Activated CD4-positive, alpha-beta memory T cell treated with anti-CD3 and anti-CD28 coated beads, Interleukin-2, amount 10 ng/mL, durations not matched to agents 7 days and 5 days (primary cell): Measurements from ENCODE around the gene GFRA1. TPM values are rescaled to one million over a fixed set of nuclear protein-coding genes. Genes with fewer than 3 reads are reported as not detected.

ENCODE experiments used
- CTCF ChIA-PET: fragments of 350-600 bp; sonication (Branson Sonifier 250); formaldehyde crosslinking; loops from one replicate; lab custom pipeline; 2021; ENCODE audit warnings: antibody characterized with exemption, inconsistent platforms; lab: Charles Lee
- POLR2A ChIA-PET: fragments of 350-600 bp; sonication (Branson Sonifier 250); formaldehyde crosslinking; loops from one replicate; lab custom pipeline; 2021; ENCODE audit warnings: antibody characterized with exemption; lab: Charles Lee
- DNase-seq: peaks from one replicate; pipeline ENCODE4 v3.0.0-alpha.2; 2020
- H3K27ac Mint-ChIP-seq: one replicate; pipeline ENCODE4 v1.8.0; 2021; ENCODE audit warnings: mild to moderate bottlenecking, mixed read lengths
- H3K27me3 Mint-ChIP-seq: one replicate; pipeline ENCODE4 v1.8.0; 2021; ENCODE audit warnings: mixed read lengths
- H3K36me3 Mint-ChIP-seq: one replicate; pipeline ENCODE4 v1.8.0; 2021; ENCODE audit warnings: low read depth, mixed read lengths
- H3K4me1 Mint-ChIP-seq: one replicate; pipeline ENCODE4 v1.8.0; 2021; ENCODE audit warnings: mixed read lengths
- H3K4me3 Mint-ChIP-seq: one replicate; pipeline ENCODE4 v1.8.0; 2021; ENCODE audit warnings: mild to moderate bottlenecking, mixed read lengths
- H3K9me3 Mint-ChIP-seq: one replicate; pipeline ENCODE4 v1.8.0; 2021; ENCODE audit warnings: mixed read lengths
- total RNA-seq, 2 experiments: library from RNA; stranded (reverse); gene quantifications; one replicate each; pipeline ENCODE4 v1.2.3, GENCODE V29; 2021

Gene GFRA1
- not detected for total RNA-seq

GRCh38 chr10:116272440-116273283 is at the start of gene GFRA1:
GFRA1 (minus strand) TSS chr10:116273206; CDS start chr10:116272029, 1,177 bp downstream.
- Mint-ChIP-seq H3K27ac (no peak within 1 kb of the TSS), H3K36me3 (peaks cover 5% of the 10 kb centered on the region)

DNA sequence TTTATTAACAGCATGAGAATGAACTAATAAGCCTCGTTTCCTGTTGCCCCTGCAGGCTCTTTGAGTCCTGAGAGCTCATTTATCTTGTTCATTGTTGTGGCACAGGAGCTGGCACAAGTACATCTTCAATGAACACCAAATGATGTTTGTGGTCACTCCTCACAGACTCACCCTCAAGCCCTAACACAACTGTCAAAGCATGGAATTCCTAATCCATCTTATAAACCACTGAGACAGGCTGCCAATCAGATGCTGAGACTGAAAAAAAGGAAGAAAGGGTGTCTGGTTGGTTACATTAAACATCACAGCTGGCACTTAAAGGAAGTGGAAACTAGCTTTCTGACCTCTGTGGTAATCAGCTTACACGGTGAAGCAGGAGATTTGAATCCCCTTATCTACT is 43.5 kb upstream of the GFRA1 start:
- no peak overlapping the region for H3K4me3 Mint-ChIP-seq
- ChIA-PET CTCF (no interaction called here), POLR2A (no interaction called here)
- H3K36me3 Mint-ChIP-seq: no peaks in the 10 kb centered on the region
- H3K27ac Mint-ChIP-seq: no peak overlapping the region
- no peaks in the 10 kb centered on the region for H3K4me1 Mint-ChIP-seq
- no peak for DNase-seq
- H3K9me3 Mint-ChIP-seq: no peaks in the 10 kb centered on the region
- H3K27me3 Mint-ChIP-seq: no peaks in the 10 kb centered on the region

More at GRCh38 chr10:116272440-116273283, at the start of gene GFRA1:
- peaks cover 7% of the 10 kb centered on the region for H3K4me1 Mint-ChIP-seq
- POLR2A ChIA-PET: interaction anchor here (0.6 kb wide), 1 partner anchor 9 kb away, joined by 3 read pairs; no protein-coding TSS in a partner anchor
- H3K9me3 Mint-ChIP-seq: no peaks in the 10 kb centered on the region
- peak within 1 kb of the TSS; percentile 9 for H3K4me3 Mint-ChIP-seq
- CTCF ChIA-PET: no interaction called here
- peaks cover 62% of the 10 kb centered on the region for H3K27me3 Mint-ChIP-seq
- no peak for DNase-seq

- no peaks in the 10 kb centered on the region for H3K27me3 Mint-ChIP-seq
- no peak overlapping the region for H3K27ac Mint-ChIP-seq
- DNase-seq: no peak
- H3K4me1 Mint-ChIP-seq: no peaks in the 10 kb centered on the region
- H3K9me3 Mint-ChIP-seq: no peaks in the 10 kb centered on the region
- POLR2A ChIA-PET: no interaction called here
- CTCF ChIA-PET: no interaction called here
- H3K4me3 Mint-ChIP-seq: no peak overlapping the region
- H3K36me3 Mint-ChIP-seq: no peaks in the 10 kb centered on the region
Measured at GRCh38 chr10:116312548-116312947, 39.5 kb upstream of the GFRA1 start.

DNA sequence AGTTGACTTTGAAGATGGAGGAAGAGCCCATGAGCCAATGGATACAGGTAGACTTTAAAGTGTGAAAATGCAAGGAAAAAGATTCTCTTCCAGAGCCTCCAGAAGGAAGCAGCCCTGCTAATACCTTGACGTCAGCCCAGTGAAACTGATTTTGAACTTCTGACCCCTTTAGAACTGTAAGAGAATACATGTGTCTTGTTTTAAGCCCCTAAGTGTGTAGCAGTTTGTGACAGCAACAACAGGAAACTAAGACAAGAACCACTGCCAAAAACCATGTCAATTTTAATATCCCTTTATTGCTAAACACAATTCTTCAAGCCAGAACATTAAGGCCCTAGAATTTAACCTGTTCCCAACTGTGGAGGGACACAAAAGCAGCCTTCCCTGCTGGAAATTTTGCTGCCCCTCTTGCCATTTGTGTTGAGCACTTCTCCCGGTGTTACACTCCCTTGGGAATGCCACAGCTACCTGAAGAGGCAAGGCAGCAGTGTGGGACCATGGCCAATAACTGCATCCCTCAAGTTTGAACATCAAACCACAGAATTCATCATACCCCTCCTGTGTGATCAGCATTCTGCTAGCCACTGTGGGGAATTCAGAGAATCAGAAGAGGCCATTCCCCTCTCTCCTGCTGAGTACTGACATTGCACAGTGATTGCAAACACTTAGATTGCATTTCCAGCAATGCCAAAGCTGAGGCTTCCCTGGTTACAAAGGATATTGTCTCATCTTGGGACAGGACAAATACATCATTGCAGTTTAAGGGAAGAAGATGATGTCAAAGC is 38.9 kb upstream of the GFRA1 start:
- H3K27me3 Mint-ChIP-seq: no peaks in the 10 kb centered on the region
- DNase-seq: no peak
- no peaks in the 10 kb centered on the region for H3K9me3 Mint-ChIP-seq
- CTCF ChIA-PET: no interaction called here
- POLR2A ChIA-PET: no interaction called here
- no peaks in the 10 kb centered on the region for H3K4me1 Mint-ChIP-seq
- H3K36me3 Mint-ChIP-seq: no peaks in the 10 kb centered on the region
- no peak overlapping the region for H3K27ac Mint-ChIP-seq
- no peak overlapping the region for H3K4me3 Mint-ChIP-seq

DNA sequence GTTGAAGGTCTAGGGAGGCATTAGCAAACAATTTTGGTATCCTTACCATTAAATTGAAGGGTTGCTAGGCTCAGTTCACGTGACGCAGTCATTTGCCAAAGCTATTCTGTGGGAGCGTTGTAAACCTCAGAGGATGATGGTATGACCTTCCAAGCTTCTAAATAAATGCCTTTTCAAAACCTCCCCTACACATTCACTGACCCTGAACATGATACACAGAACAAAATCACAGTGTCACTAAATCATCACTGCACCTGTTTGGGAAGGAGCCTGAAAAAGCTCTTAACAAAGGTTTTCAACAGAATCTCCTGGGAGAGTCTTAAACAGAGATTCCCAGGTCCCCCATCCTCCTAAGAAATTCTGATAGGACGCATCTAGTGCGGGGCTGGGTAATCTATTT is 38.0 kb upstream of the GFRA1 start:
- Mint-ChIP-seq H3K36me3 (no peaks in the 10 kb centered on the region), H3K9me3 (no peaks in the 10 kb centered on the region), H3K27me3 (no peaks in the 10 kb centered on the region), H3K27ac (no peak overlapping the region), H3K4me1 (no peaks in the 10 kb centered on the region), H3K4me3 (no peak overlapping the region)
- POLR2A ChIA-PET: no interaction called here
- CTCF ChIA-PET: no interaction called here
- no peak for DNase-seq

DNA sequence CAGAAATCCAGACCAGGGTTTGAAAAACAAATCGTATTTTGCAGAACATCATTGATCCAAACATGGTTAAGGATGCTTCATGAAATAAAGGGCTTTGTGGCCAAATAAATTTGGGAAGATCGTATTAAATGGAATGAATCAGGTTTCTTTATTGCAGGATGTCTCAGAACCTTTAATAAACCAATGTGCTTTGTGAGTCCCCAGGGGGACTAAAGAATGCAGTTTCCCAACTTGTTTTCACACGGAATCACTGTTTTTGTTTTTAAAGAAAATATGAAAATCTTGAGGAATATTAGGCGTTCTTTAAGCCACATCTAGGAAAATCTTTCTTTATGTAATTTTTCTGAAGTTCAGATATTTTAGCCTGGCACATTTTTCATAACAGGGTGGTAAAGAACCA is 34.4 kb upstream of the GFRA1 start:
- Mint-ChIP-seq H3K4me1 (no peaks in the 10 kb centered on the region), H3K9me3 (peaks cover 3% of the 10 kb centered on the region), H3K4me3 (no peak overlapping the region), H3K27ac (no peak overlapping the region), H3K27me3 (no peaks in the 10 kb centered on the region), H3K36me3 (no peaks in the 10 kb centered on the region)
- DNase-seq: no peak
- CTCF ChIA-PET: no interaction called here
- POLR2A ChIA-PET: no interaction called here

DNA sequence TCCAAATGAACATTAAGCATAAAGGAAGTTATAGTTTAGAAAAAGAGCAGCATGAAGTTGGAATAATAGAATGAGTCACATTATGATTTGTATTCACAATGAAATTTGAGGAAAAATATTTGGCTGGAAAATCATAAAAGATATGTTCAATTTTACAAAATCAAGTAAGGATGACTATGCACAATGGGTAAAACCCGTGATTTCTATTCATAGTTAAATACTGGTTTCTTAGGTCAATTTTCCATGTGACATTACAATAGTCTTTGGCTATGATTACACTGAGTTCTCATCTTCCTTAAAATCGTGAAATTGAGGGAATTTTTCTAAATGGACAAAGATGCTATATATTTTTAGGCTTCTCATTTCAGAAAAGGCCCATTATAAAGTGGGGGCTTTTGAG is 33.8 kb upstream of the GFRA1 start:
- no peak overlapping the region for H3K4me3 Mint-ChIP-seq
- CTCF ChIA-PET: no interaction called here
- H3K9me3 Mint-ChIP-seq: peaks cover 4% of the 10 kb centered on the region

GRCh38 chr10:116304923-116305322 is 31.9 kb upstream of the GFRA1 start:
- no peak overlapping the region for H3K4me3 Mint-ChIP-seq
- H3K27me3 Mint-ChIP-seq: no peaks in the 10 kb centered on the region
- ChIA-PET POLR2A (no interaction called here), CTCF (no interaction called here)
- no peak overlapping the region for H3K27ac Mint-ChIP-seq
- H3K36me3 Mint-ChIP-seq: no peaks in the 10 kb centered on the region
- H3K4me1 Mint-ChIP-seq: no peaks in the 10 kb centered on the region
- DNase-seq: no peak
- peaks cover 4% of the 10 kb centered on the region for H3K9me3 Mint-ChIP-seq

More for the DNA sequence above, 33.8 kb upstream of the GFRA1 start:
- POLR2A ChIA-PET: no interaction called here
- Mint-ChIP-seq H3K27ac (no peak overlapping the region), H3K27me3 (no peaks in the 10 kb centered on the region), H3K4me1 (no peaks in the 10 kb centered on the region), H3K36me3 (no peaks in the 10 kb centered on the region)
- no peak for DNase-seq

- POLR2A ChIA-PET: no interaction called here
- Mint-ChIP-seq H3K27ac (no peak overlapping the region), H3K4me1 (no peaks in the 10 kb centered on the region), H3K27me3 (no peaks in the 10 kb centered on the region), H3K9me3 (peaks cover 4% of the 10 kb centered on the region), H3K4me3 (no peak overlapping the region), H3K36me3 (no peaks in the 10 kb centered on the region)
- CTCF ChIA-PET: no interaction called here
- DNase-seq: no peak
Measured at GRCh38 chr10:116300542-116300941, 27.5 kb upstream of the GFRA1 start.

GRCh38 chr10:116298586-116298985 is 25.6 kb upstream of the GFRA1 start:
- Mint-ChIP-seq H3K27me3 (no peaks in the 10 kb centered on the region), H3K9me3 (peaks cover 4% of the 10 kb centered on the region)
- POLR2A ChIA-PET: no interaction called here

DNA sequence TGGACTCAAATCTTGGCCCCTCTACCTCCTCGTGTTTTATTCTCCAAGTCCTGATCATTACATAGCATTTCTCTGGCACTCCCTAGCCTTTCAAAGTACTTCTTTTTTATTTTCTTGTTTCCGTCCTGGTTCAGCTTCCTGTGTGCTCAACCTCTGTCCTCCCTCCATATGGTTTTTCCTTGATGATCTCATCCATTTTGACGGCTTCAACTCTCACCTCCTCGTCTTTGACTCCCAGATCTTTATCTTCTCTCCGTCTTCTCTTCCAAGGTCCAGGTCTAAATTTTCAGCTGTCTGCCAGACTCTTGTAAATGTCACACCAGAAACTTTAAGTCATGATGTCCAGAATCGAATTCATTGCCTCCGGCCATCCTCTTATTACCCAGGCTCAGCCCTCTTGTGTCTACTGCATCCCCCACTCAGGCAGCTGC is 23.3 kb upstream of the GFRA1 start:
- no peak for DNase-seq
- Mint-ChIP-seq H3K36me3 (no peaks in the 10 kb centered on the region), H3K4me1 (no peaks in the 10 kb centered on the region), H3K27me3 (no peaks in the 10 kb centered on the region), H3K9me3 (no peaks in the 10 kb centered on the region), H3K4me3 (no peak overlapping the region), H3K27ac (no peak overlapping the region)
- ChIA-PET POLR2A (no interaction called here), CTCF (no interaction called here)

More at GRCh38 chr10:116298586-116298985, 25.6 kb upstream of the GFRA1 start:
- Mint-ChIP-seq H3K4me3 (no peak overlapping the region), H3K4me1 (no peaks in the 10 kb centered on the region), H3K27ac (no peak overlapping the region), H3K36me3 (no peaks in the 10 kb centered on the region)
- DNase-seq: no peak
- CTCF ChIA-PET: no interaction called here

DNA sequence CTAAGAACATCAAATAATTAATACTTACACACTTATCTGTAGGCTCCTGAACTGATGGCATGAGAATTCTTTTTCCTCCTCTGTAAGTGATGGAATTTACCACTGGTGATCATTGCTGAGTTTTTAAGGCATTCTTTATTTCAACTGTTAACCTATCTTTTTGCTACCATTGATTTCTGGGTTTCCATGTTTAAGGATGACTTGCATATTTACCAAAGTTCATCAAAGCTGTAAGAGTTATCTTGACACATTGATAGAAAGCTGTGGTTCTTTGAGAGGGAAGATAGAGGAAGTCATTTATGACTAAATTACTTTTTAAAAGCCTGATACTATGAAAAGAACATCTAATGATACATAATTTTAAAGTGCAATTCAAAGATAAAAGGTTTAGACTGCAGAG is 19.5 kb upstream of the GFRA1 start:
- Mint-ChIP-seq H3K4me1 (no peaks in the 10 kb centered on the region), H3K27ac (no peak overlapping the region), H3K36me3 (no peaks in the 10 kb centered on the region), H3K27me3 (no peaks in the 10 kb centered on the region), H3K4me3 (no peak overlapping the region), H3K9me3 (no peaks in the 10 kb centered on the region)
- ChIA-PET CTCF (no interaction called here), POLR2A (no interaction called here)
- DNase-seq: no peak

DNA sequence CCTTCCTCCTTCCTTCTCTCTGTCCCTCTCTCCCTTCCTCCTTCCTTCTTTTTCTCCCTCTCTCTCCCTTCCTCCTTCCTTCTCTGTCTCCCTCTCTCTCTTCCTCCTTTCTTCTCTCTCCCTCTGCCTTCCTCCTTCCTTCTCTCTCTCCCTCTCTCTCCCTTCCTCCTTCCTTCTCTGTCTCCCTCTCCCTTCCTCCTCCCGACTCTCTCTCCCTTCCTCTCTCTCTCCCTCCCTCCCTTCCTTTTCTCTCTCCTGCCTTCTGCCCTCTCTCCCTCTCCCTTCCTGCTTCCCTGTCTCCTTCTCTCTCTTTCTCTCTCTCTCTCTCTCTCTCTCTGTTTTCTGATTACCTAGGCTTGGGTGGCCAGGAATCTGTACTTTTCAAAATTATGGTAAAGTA is 16.6 kb upstream of the GFRA1 start:
- H3K4me3 Mint-ChIP-seq: no peak overlapping the region
- POLR2A ChIA-PET: no interaction called here
- CTCF ChIA-PET: interaction anchor here (0.6 to 0.7 kb wide), 2 partner anchors 13 to 57 kb away, joined by 3 to 4 read pairs; no protein-coding TSS in a partner anchor
- H3K27ac Mint-ChIP-seq: no peak overlapping the region
- H3K36me3 Mint-ChIP-seq: no peaks in the 10 kb centered on the region
- H3K27me3 Mint-ChIP-seq: no peaks in the 10 kb centered on the region
- DNase-seq: no peak
- no peaks in the 10 kb centered on the region for H3K9me3 Mint-ChIP-seq
- peaks cover 6% of the 10 kb centered on the region for H3K4me1 Mint-ChIP-seq
